Urinary bladder (tissue), 4 donors: ENCODE results near the gene SP140. TPM values are rescaled to one million over a fixed set of nuclear protein-coding genes. Genes with fewer than 3 reads are reported as not detected.

Source experiments
- DNase-seq: peaks from one replicate; pipeline ENCODE4 v3.0.0-alpha.2; 2015; ENCODE audit errors: extremely low spot score
- H3K27ac ChIP-seq: one replicate; pipeline ENCODE4 v1.5.1; 2013; ENCODE audit warnings: low read depth, mild to moderate bottlenecking, moderate library complexity
- H3K36me3 ChIP-seq: one replicate; pipeline ENCODE4 v1.6.1; 2013; ENCODE audit warnings: mild to moderate bottlenecking, moderate library complexity; ENCODE audit not compliant: insufficient read depth
- H3K4me1 ChIP-seq: one replicate; pipeline ENCODE4 v1.6.1; 2013; ENCODE audit warnings: mild to moderate bottlenecking, moderate library complexity; ENCODE audit not compliant: insufficient read depth
- H3K4me3 ChIP-seq: one replicate; pipeline ENCODE4 v1.5.1; 2013; ENCODE audit warnings: low read depth, low read length
- WGBS: extraction: QIAGEN DNeasy Blood & Tissue Kit; methylation state at CpG from one replicate; pipeline ENCODE4 v1.1.7; 2013; 5-methylcytosine and 5-hydroxymethylcytosine counted together
- polyA plus RNA-seq: library from polyadenylated mRNA; stranded (reverse); fragments of 200-250 nt; gene quantifications from one replicate; pipeline ENCODE4 v1.2.3, GENCODE V29; 2013
- total RNA-seq: library from RNA; depleted of rRNA; stranded (reverse); fragments of >200 nt; gene quantifications from one replicate; pipeline ENCODE4 v1.2.3, GENCODE V29; 2014
- donor health status: healthy with polysubstance abuse.
- donor health status: healthy.

SP140 gene
- total RNA-seq (1.8 TPM), polyA plus RNA-seq (1.0 TPM)

- Histone ChIP-seq H3K4me1 (no peaks in the 10 kb centered on the region), H3K4me3 (no peak within 1 kb of the TSS), H3K36me3 (no peaks in the 10 kb centered on the region), H3K27ac (peak within 1 kb of the TSS; percentile 14)
- WGBS, result 77% methylated on average over 8 of the region's 8 CpGs
- DNase-seq, result no peak
Measured at GRCh38 chr2:230225486-230225885, at the start of gene SP140. Gene SP140 (plus strand): TSS chr2:230225736. CDS start chr2:230225845, 109 bp downstream.

GRCh38 chr2:230176996-230177395 is 48.5 kb upstream of the SP140 start:
- H3K4me1 ChIP-seq, result no peaks in the 10 kb centered on the region
- H3K36me3 ChIP-seq, result peaks cover 2% of the 10 kb centered on the region
- H3K27ac ChIP-seq, result no peak overlapping the region
- 75% methylated on average over 3 of the region's 3 CpGs for WGBS
- H3K4me3 ChIP-seq, result no peak overlapping the region
- no peak for DNase-seq

GRCh38 chr2:230178546-230179485 is 46.7 kb upstream of the SP140 start:
- 80% methylated on average over 7 of the region's 7 CpGs for WGBS
- Histone ChIP-seq H3K27ac (no peak overlapping the region), H3K4me1 (no peaks in the 10 kb centered on the region), H3K4me3 (no peak overlapping the region), H3K36me3 (peaks cover 2% of the 10 kb centered on the region)
- no peak for DNase-seq

GRCh38 chr2:230179907-230180306 is 45.6 kb upstream of the SP140 start:
- 86% methylated on average over 7 of the region's 7 CpGs for WGBS
- no peak for DNase-seq
- no peaks in the 10 kb centered on the region for H3K4me1 ChIP-seq
- H3K4me3 ChIP-seq, result no peak overlapping the region
- H3K27ac ChIP-seq, result no peak overlapping the region
- H3K36me3 ChIP-seq, result peaks cover 2% of the 10 kb centered on the region

- peaks cover 2% of the 10 kb centered on the region for H3K36me3 ChIP-seq
- H3K4me1 ChIP-seq, result no peaks in the 10 kb centered on the region
- WGBS, result 80% methylated on average over 2 of the region's 2 CpGs
- no peak for DNase-seq
- H3K27ac ChIP-seq, result no peak overlapping the region
- H3K4me3 ChIP-seq, result no peak overlapping the region
Measured at GRCh38 chr2:230181195-230181594, 44.3 kb upstream of the SP140 start.

GRCh38 chr2:230184727-230185578 is 40.6 kb upstream of the SP140 start:
- H3K4me1 ChIP-seq, result no peaks in the 10 kb centered on the region
- H3K4me3 ChIP-seq, result no peak overlapping the region
- no peaks in the 10 kb centered on the region for H3K36me3 ChIP-seq
- no peak overlapping the region for H3K27ac ChIP-seq
- no peak for DNase-seq
- WGBS, result 47% methylated on average over 10 of the region's 10 CpGs

GRCh38 chr2:230202430-230203109 is 23.0 kb upstream of the SP140 start:
- DNase-seq, result no peak
- Histone ChIP-seq H3K4me1 (no peaks in the 10 kb centered on the region), H3K27ac (no peak overlapping the region), H3K36me3 (peaks cover 16% of the 10 kb centered on the region), H3K4me3 (no peak overlapping the region)
- WGBS, result 90% methylated on average over 10 of the region's 10 CpGs

- Histone ChIP-seq H3K4me3 (no peak overlapping the region), H3K4me1 (no peaks in the 10 kb centered on the region), H3K27ac (no peak overlapping the region), H3K36me3 (peaks cover 14% of the 10 kb centered on the region)
- WGBS, result 94% methylated on average over 15 of the region's 15 CpGs
- no peak for DNase-seq
Measured at GRCh38 chr2:230203110-230203676, 22.3 kb upstream of the SP140 start.

GRCh38 chr2:230205034-230205433 is 20.5 kb upstream of the SP140 start:
- peaks cover 13% of the 10 kb centered on the region for H3K36me3 ChIP-seq
- DNase-seq, result no peak
- no peaks in the 10 kb centered on the region for H3K4me1 ChIP-seq
- 90% methylated on average over 1 of the region's 1 CpG for WGBS
- H3K27ac ChIP-seq, result no peak overlapping the region
- no peak overlapping the region for H3K4me3 ChIP-seq

- WGBS, result 96% methylated on average over 2 of the region's 2 CpGs
- H3K36me3 ChIP-seq, result peaks cover 13% of the 10 kb centered on the region
- DNase-seq, result no peak
Measured at GRCh38 chr2:230205721-230206120, 19.8 kb upstream of the SP140 start.

GRCh38 chr2:230208576-230208975 is 17.0 kb upstream of the SP140 start:
- DNase-seq, result no peak
- H3K4me3 ChIP-seq, result no peak overlapping the region
- peaks cover 2% of the 10 kb centered on the region for H3K36me3 ChIP-seq
- no peaks in the 10 kb centered on the region for H3K4me1 ChIP-seq
- no peak overlapping the region for H3K27ac ChIP-seq

More at GRCh38 chr2:230205721-230206120, 19.8 kb upstream of the SP140 start:
- Histone ChIP-seq H3K27ac (no peak overlapping the region), H3K4me3 (no peak overlapping the region), H3K4me1 (no peaks in the 10 kb centered on the region)

- 79% methylated on average over 1 of the region's 1 CpG for WGBS
- no peak for DNase-seq
- H3K4me1 ChIP-seq, result no peaks in the 10 kb centered on the region
- no peak overlapping the region for H3K4me3 ChIP-seq
- peaks cover 2% of the 10 kb centered on the region for H3K36me3 ChIP-seq
- H3K27ac ChIP-seq, result no peak overlapping the region
Measured at GRCh38 chr2:230209422-230210051, 16.0 kb upstream of the SP140 start.

- Histone ChIP-seq H3K4me1 (no peaks in the 10 kb centered on the region), H3K4me3 (no peak overlapping the region), H3K27ac (no peak overlapping the region), H3K36me3 (no peaks in the 10 kb centered on the region)
- no peak for DNase-seq
- 95% methylated on average over 1 of the region's 1 CpG for WGBS
Measured at GRCh38 chr2:230216489-230216888, 9.0 kb upstream of the SP140 start.
